ENCODE data around the gene CDH4. TPM values are rescaled to one million over a fixed set of nuclear protein-coding genes. Genes with fewer than 3 reads are reported as not detected.

The CDH4 gene
- polyA plus RNA-seq, 4 donors, result 0.09 to 4.1 (median 0.25) TPM

- no peaks in the 10 kb centered on the region for H3K4me1 ChIP-seq (ENCODE audit: control insufficient read depth in 3 of 3, insufficient read depth in 2 of 3, low read depth in 1 of 3, low read length in 2 of 3)
- no peak overlapping the region for H3K27ac ChIP-seq (ENCODE audit: low read depth in 1 of 3, low read length in 2 of 3)
- FAIRE-seq, result no peak
- H3K36me3 ChIP-seq (ENCODE audit: control insufficient read depth in 3 of 3, insufficient read depth in 2 of 3, low read depth in 1 of 3, low read length in 3 of 3), result no peaks in the 10 kb centered on the region
- no peak overlapping the region for H3K4me3 ChIP-seq (ENCODE audit: low read depth in 1 of 3, low read length in 3 of 3)
- DNase-seq, result no peak
- H3K27me3 ChIP-seq (ENCODE audit: control insufficient read depth in 3 of 3, insufficient read depth in 3 of 3, low read length in 3 of 3), result peaks cover 0 to 2% (median 0%) of the 10 kb centered on the region in 3 donors
- H3K9me3 ChIP-seq (ENCODE audit: control insufficient read depth in 2 of 2, insufficient read depth in 1 of 2, low read depth in 1 of 2, low read length in 1 of 2), result peaks cover 0 to 6% of the 10 kb centered on the region in 2 donors
- 45 to 66% (median 47%) methylated on average over 1 of the region's 1 CpG for WGBS, 3 donors
Measured at GRCh38 chr20:61750093-61750492, 498.0 kb downstream of the CDH4 start.

GRCh38 chr20:61752576-61752975 lies 500.5 kb downstream of the CDH4 start:
- no peak overlapping the region for H3K4me3 ChIP-seq (ENCODE audit: low read depth in 1 of 3, low read length in 3 of 3)
- FAIRE-seq, result no peak
- 89 to 93% (median 92%) methylated on average over 8 of the region's 8 CpGs for WGBS, 3 donors
- no peak overlapping the region for H3K27ac ChIP-seq (ENCODE audit: low read depth in 1 of 3, low read length in 2 of 3)
- H3K9me3 ChIP-seq (ENCODE audit: control insufficient read depth in 2 of 2, insufficient read depth in 1 of 2, low read depth in 1 of 2, low read length in 1 of 2), result peaks cover 0 to 3% of the 10 kb centered on the region in 2 donors
- no peaks in the 10 kb centered on the region for H3K4me1 ChIP-seq (ENCODE audit: control insufficient read depth in 3 of 3, insufficient read depth in 2 of 3, low read depth in 1 of 3, low read length in 2 of 3)
- DNase-seq, result no peak
- no peaks in the 10 kb centered on the region for H3K36me3 ChIP-seq (ENCODE audit: control insufficient read depth in 3 of 3, insufficient read depth in 2 of 3, low read depth in 1 of 3, low read length in 3 of 3)
- H3K27me3 ChIP-seq (ENCODE audit: control insufficient read depth in 3 of 3, insufficient read depth in 3 of 3, low read length in 3 of 3), result no peaks in the 10 kb centered on the region

GRCh38 chr20:61753316-61753942 lies 501.4 kb downstream of the CDH4 start:
- 52 to 65% (median 52%) methylated on average over 12 of the region's 12 CpGs for WGBS, 3 donors
- Histone ChIP-seq H3K27me3 (ENCODE audit: control insufficient read depth in 3 of 3, insufficient read depth in 3 of 3, low read length in 3 of 3) (no peaks in the 10 kb centered on the region), H3K4me3 (ENCODE audit: low read depth in 1 of 3, low read length in 3 of 3) (no peak overlapping the region), H3K27ac (ENCODE audit: low read depth in 1 of 3, low read length in 2 of 3) (no peak overlapping the region), H3K36me3 (ENCODE audit: control insufficient read depth in 3 of 3, insufficient read depth in 2 of 3, low read depth in 1 of 3, low read length in 3 of 3) (no peaks in the 10 kb centered on the region), H3K4me1 (ENCODE audit: control insufficient read depth in 3 of 3, insufficient read depth in 2 of 3, low read depth in 1 of 3, low read length in 2 of 3) (no peaks in the 10 kb centered on the region), H3K9me3 (ENCODE audit: control insufficient read depth in 2 of 2, insufficient read depth in 1 of 2, low read depth in 1 of 2, low read length in 1 of 2) (peaks cover 0 to 3% of the 10 kb centered on the region in 2 donors)
- FAIRE-seq, result no peak
- no peak for DNase-seq

GRCh38 chr20:61753987-61754956 lies 502.2 kb downstream of the CDH4 start:
- H3K4me3 ChIP-seq (ENCODE audit: low read depth in 1 of 3, low read length in 3 of 3), result no peak overlapping the region
- no peaks in the 10 kb centered on the region for H3K27me3 ChIP-seq (ENCODE audit: control insufficient read depth in 3 of 3, insufficient read depth in 3 of 3, low read length in 3 of 3)
- no peak for FAIRE-seq
- peaks cover 0 to 3% of the 10 kb centered on the region in 2 donors for H3K9me3 ChIP-seq (ENCODE audit: control insufficient read depth in 2 of 2, insufficient read depth in 1 of 2, low read depth in 1 of 2, low read length in 1 of 2)
- H3K4me1 ChIP-seq (ENCODE audit: control insufficient read depth in 3 of 3, insufficient read depth in 2 of 3, low read depth in 1 of 3, low read length in 2 of 3), result no peaks in the 10 kb centered on the region
- no peak for DNase-seq
- H3K27ac ChIP-seq (ENCODE audit: low read depth in 1 of 3, low read length in 2 of 3), result no peak overlapping the region
- H3K36me3 ChIP-seq (ENCODE audit: control insufficient read depth in 3 of 3, insufficient read depth in 2 of 3, low read depth in 1 of 3, low read length in 3 of 3), result no peaks in the 10 kb centered on the region
- WGBS, 3 donors, result 81 to 82% (median 81%) methylated on average over 23 of the region's 23 CpGs

GRCh38 chr20:61754976-61755778 lies 503.1 kb downstream of the CDH4 start:
- Histone ChIP-seq H3K27ac (ENCODE audit: low read depth in 1 of 3, low read length in 2 of 3) (no peak overlapping the region), H3K36me3 (ENCODE audit: control insufficient read depth in 3 of 3, insufficient read depth in 2 of 3, low read depth in 1 of 3, low read length in 3 of 3) (no peaks in the 10 kb centered on the region), H3K27me3 (ENCODE audit: control insufficient read depth in 3 of 3, insufficient read depth in 3 of 3, low read length in 3 of 3) (no peaks in the 10 kb centered on the region), H3K4me1 (ENCODE audit: control insufficient read depth in 3 of 3, insufficient read depth in 2 of 3, low read depth in 1 of 3, low read length in 2 of 3) (no peaks in the 10 kb centered on the region), H3K9me3 (ENCODE audit: control insufficient read depth in 2 of 2, insufficient read depth in 1 of 2, low read depth in 1 of 2, low read length in 1 of 2) (peaks cover 0 to 3% of the 10 kb centered on the region in 2 donors), H3K4me3 (ENCODE audit: low read depth in 1 of 3, low read length in 3 of 3) (no peak overlapping the region)
- DNase-seq (no peak), FAIRE-seq (no peak)
- 69 to 81% (median 69%) methylated on average over 12 of the region's 12 CpGs for WGBS, 3 donors

GRCh38 chr20:61755971-61756845 lies 504.1 kb downstream of the CDH4 start:
- no peak overlapping the region for H3K27ac ChIP-seq (ENCODE audit: low read depth in 1 of 3, low read length in 2 of 3)
- no peak for DNase-seq
- no peak overlapping the region for H3K4me3 ChIP-seq (ENCODE audit: low read depth in 1 of 3, low read length in 3 of 3)
- H3K36me3 ChIP-seq (ENCODE audit: control insufficient read depth in 3 of 3, insufficient read depth in 2 of 3, low read depth in 1 of 3, low read length in 3 of 3), result no peaks in the 10 kb centered on the region
- H3K4me1 ChIP-seq (ENCODE audit: control insufficient read depth in 3 of 3, insufficient read depth in 2 of 3, low read depth in 1 of 3, low read length in 2 of 3), result no peaks in the 10 kb centered on the region
- no peaks in the 10 kb centered on the region for H3K27me3 ChIP-seq (ENCODE audit: control insufficient read depth in 3 of 3, insufficient read depth in 3 of 3, low read length in 3 of 3)
- FAIRE-seq, result no peak
- WGBS, 3 donors, result 66 to 75% (median 74%) methylated on average over 14 to 15 of the region's 15 CpGs
- H3K9me3 ChIP-seq (ENCODE audit: control insufficient read depth in 2 of 2, insufficient read depth in 1 of 2, low read depth in 1 of 2, low read length in 1 of 2), result peaks cover 0 to under 1% of the 10 kb centered on the region in 2 donors

GRCh38 chr20:61756966-61757677 lies 505.1 kb downstream of the CDH4 start:
- Histone ChIP-seq H3K27me3 (ENCODE audit: control insufficient read depth in 3 of 3, insufficient read depth in 3 of 3, low read length in 3 of 3) (no peaks in the 10 kb centered on the region), H3K27ac (ENCODE audit: low read depth in 1 of 3, low read length in 2 of 3) (no peak overlapping the region), H3K4me3 (ENCODE audit: low read depth in 1 of 3, low read length in 3 of 3) (no peak overlapping the region), H3K36me3 (ENCODE audit: control insufficient read depth in 3 of 3, insufficient read depth in 2 of 3, low read depth in 1 of 3, low read length in 3 of 3) (no peaks in the 10 kb centered on the region), H3K4me1 (ENCODE audit: control insufficient read depth in 3 of 3, insufficient read depth in 2 of 3, low read depth in 1 of 3, low read length in 2 of 3) (no peaks in the 10 kb centered on the region), H3K9me3 (ENCODE audit: control insufficient read depth in 2 of 2, insufficient read depth in 1 of 2, low read depth in 1 of 2, low read length in 1 of 2) (no peaks in the 10 kb centered on the region)
- 56 to 66% (median 58%) methylated on average over 18 of the region's 18 CpGs for WGBS, 3 donors
- no peak for DNase-seq
- FAIRE-seq, result no peak
